GM23248 (cell line): ENCODE data around the gene HRC.

Source experiments
- EZH2 ChIP-seq: fragments of 200-600 bp; sonication (generic); IDR thresholded peaks from 2 replicates; pipeline ENCODE4 v1.6.1; 2018; ENCODE audit warnings: antibody characterized with exemption, mild to moderate bottlenecking; ENCODE audit not compliant: insufficient read depth, poor library complexity, severe bottlenecking
- EZH2phosphoT487 ChIP-seq: fragments of 200-600 bp; sonication (generic); IDR thresholded peaks from 2 replicates; pipeline ENCODE4 v1.6.1; 2018; ENCODE audit warnings: antibody characterized with exemption, moderate library complexity, mild to moderate bottlenecking, low read depth; ENCODE audit not compliant: insufficient read depth

GRCh38 chr19:49186108-49186507 is 30.9 kb upstream of the HRC start:
- TF ChIP-seq EZH2 (no peak), EZH2phosphoT487 (no peak)
